NCI-H748 treated with DMSO at 0.1 percent for 48 hours (cell line): ENCODE data around the gene BOLA2B.
"Not testable (repeated sequence)": the region's sequence is repeated elsewhere in the genome, so short reads cannot be mapped to it uniquely, and the experiment has no call there.

ENCODE experiments used
- DNase-seq: peaks from one replicate; lab custom pipeline; 2025; lab: John Stamatoyannopoulos, UW

BOLA2B gene

DNA sequence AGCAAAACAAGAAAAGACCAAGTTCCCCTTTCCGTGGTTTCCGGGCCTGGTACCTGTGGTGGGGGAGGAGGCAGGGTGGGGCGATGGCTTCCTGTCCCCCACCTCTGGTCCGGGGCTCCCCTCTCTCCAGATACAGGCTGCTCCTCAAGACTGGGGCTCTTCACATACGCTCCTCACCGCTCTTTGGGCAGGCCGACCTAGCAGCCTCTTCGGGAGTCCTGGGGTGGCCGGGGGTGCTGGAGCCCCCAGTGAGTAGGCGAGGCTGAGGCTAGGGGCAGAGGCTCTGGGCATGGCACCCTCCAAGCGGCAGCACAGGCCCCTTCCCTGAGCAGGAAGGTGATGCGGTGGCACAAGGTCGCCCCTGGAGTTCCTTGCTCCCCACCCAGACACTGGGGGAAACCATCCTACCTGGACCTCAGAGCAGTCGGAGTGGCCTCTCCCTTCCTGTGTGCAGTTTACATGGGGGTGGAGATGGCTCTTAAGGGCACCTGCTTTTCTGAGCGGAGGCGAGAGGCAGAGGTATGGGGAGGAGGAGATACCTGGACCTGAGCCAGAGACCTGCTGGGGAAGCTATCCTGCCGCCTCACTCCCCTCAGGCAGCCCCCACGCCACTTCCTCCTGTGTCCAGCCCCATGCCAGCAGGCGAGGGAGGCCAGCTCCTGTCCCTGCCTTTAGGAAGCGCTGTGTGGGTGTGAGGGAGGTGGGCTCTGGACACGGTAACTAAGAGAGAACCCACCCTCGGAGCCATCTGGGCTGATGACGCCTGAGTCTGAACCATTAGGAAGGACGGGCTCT, 9.2 kb downstream of the BOLA2B start:
- DNase-seq: peak; percentile 41

DNA sequence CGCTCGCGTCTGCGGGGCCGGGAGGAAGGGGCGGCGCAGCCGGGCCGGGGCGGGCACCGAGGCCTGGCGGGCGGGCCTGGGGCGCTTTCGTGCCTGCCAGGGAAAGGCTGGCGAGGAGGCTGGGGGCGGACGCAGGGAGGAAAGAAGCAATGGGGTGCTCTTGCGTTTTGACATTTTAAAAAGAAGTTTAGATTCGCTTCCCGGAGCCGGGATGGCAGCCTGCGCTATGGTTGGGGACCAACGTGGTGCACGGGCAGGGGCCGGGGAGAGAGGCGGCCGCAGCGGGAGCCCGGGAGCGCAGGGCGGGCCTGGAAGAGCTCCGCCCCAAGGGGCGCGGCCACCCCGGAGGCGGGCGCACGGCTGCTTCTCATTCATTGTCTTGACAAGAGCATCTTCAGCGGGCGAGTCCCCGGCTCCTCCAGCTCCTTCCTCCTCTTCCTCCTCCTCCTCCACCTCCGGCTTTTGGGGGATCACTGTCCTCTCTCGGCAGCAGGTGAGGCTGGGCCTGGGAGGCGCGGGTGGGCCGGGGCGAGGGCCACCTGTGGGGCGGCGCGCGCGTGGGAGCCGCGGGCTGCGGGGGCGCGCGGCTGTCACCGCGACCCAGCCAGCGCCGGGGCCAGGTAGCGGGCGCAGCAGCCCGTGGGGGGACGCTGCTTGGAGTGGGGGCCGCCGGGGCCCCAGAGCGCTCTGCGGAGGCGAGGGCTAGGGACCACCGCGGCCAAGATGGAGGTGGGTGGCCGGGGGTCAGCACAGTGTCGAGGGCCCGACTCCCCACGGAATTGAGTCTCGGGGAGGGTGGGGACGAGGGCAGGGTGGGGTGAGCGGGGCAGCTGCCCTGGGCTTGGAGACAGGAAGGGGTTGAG, 10.0 kb downstream of the BOLA2B start, which contains the start of gene CORO1A:
Gene CORO1A (plus strand): TSS at position 370 of the 863 bp plus-strand sequence. CDS start 1,608 bp downstream, outside the sequence.
- DNase-seq: peak; percentile 6

DNA sequence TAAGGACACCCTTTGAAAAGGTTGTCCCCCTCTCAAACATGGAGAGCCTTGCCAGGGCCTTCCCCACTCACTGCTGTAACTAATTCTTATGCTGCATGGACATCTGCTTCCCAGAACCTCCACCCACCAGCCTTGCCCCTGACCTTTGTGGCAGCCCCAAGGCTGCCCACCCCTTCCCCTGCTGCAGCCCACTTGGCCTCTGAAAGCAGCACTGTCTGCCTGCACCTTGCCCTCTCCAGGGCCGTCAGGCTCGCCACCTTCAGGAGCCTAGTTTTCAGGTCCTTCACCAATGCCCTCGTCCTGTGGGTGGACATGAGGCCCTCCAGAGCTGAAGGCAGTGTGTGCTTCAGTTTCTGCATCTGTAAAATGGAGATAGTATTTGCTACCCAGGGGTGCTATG, 12.7 kb downstream of the BOLA2B start:
- DNase-seq: no peak

DNA sequence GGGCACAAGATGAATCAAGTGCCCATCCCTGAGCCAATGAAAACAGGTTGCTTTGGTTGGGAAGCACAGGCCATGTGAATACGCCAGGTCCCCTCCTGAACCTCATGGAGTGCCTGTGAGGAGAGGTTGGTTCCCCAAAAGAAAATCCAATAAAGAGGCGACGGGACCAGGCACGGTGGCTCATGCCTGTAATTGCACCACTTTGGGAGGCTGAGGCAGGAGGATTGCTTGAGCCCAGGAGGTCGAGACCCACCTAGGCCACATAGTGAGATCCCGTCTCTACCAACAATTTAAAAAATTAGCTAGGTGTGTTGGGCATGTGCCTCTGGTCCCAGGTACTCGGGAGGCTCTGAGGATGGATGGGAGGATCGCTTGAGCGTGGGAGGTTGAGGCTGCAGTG, 13.5 kb downstream of the BOLA2B start:
- DNase-seq: no peak

GRCh38 chr16:30179195-30179594, 14.3 kb downstream of the BOLA2B start:
- DNase-seq: no peak

DNA sequence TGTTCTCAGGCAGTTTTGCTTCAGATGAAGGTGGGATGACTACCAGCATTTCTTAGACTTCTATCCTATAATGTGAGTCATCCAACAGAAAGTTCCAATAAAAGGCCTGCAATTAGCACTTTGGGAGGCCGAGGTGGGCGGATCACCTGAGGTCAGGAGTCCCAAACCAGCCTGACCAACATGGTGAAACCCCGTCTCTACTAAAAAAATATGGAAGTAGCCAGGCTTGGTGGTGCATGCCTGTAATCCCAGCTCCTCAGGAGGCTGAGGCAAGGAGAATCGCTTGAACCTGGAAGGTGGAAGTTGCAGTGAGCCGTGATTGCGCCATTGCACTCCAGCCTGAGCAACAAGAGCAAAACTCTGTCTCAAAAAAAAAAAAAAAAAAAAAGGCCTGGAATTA, 16.6 kb downstream of the BOLA2B start:
- not testable (repeated sequence) for DNase-seq

GRCh38 chr16:30173054-30173453, 20.4 kb downstream of the BOLA2B start:
- no peak for DNase-seq

- not testable (repeated sequence) for DNase-seq
Measured at GRCh38 chr16:30170145-30170544, 23.3 kb downstream of the BOLA2B start.

GRCh38 chr16:30169416-30169815, 24.1 kb downstream of the BOLA2B start:
- DNase-seq: not testable (repeated sequence)

GRCh38 chr16:30168746-30169145, 24.7 kb downstream of the BOLA2B start:
- not testable (repeated sequence) for DNase-seq

GRCh38 chr16:30166202-30166902, 27.1 kb downstream of the BOLA2B start:
- no peak for DNase-seq

DNA sequence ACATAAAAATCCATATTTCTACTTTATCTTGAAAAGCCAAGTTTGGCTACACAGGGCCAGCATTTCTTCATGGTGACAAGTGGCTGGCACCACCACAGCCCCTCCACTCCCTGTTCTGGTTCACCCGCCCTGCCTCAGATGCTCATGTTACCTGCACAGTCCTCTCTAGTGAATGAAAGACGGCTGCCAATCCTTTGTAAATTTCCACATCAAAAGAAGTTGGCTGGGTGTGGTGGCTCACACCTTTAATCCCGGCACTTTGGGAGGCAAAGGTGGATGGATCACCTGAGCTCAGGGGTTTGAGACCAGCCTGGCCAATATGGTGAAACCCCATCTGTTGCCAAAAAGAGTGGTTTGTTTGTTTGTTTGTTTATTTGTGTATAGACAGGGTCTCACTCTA, 29.9 kb downstream of the BOLA2B start:
- DNase-seq: no peak

DNA sequence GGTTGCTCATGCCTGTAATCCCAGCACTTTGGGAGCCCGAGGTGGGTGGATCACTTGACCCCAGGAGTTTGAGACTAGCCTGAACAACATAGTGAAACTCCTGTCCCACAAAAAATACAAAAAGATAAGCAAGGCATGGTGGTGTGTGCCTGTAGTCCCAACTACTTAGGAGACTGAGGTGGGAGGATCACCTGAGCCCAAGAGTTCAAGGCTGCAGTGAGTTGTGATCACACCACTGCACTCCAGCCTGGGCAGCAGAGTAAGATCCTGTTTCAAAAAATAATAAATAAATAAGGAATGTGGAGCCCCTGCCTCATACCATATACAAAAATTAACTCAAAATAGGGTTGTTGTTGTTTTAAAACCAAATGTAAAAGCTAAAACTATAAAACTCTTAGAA, 36.3 kb downstream of the BOLA2B start:
- DNase-seq: no peak

GRCh38 chr16:30155188-30155587, 38.3 kb downstream of the BOLA2B start:
- no peak for DNase-seq

DNA sequence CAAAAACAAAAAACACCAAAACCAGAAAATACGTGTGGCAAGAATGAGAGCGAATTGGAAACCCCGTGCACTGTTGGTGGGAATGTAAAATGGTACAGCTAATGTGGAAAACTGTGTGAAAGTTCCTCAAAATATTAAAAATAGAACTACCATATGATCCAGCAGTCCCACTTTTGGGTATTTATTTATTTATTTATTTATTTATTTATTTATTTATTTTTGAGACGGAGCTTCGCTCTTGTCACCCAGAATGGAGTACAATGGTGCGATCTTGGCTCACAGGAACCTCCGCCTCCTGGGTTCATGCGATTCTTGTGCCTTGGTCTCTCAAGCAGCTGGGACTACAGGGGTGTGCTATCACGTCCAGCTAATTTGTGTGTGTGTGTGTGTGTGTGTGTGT, 40.9 kb downstream of the BOLA2B start:
- DNase-seq: no peak

- DNase-seq: no peak
Measured at GRCh38 chr16:30151091-30151490, 42.4 kb downstream of the BOLA2B start.

DNA sequence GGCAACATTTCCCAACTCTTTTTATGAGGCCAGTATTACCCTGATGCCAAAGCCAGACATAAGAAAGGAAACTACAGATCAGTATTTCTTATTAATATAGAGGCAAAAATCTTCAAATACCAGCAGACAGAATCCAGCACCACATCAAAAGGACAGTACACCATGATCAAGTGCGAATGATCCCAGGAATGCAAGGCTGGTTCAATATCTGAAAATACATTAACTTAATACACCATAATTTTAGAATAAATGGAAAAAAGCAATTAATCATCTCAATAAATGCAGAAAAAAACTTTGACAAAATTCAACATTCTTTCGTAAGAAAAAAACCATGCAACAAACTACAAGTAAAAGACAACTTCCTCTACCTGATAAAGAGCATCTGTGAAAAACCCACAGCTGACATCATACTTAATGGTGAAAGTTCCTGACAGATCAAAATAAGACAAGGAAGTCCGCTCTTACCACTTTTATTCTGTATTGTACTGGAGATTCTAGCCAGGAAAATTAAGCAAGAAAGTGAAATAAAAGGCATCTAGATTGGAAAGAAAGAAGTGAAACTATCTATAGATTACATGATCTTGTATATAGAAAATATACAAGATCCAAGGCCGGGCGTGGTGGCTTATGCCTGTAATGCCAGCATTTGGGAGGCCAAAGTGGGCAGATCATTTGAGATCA, 44.1 kb downstream of the BOLA2B start:
- no peak for DNase-seq

- DNase-seq: no peak
Measured at GRCh38 chr16:30147843-30148510, 45.5 kb downstream of the BOLA2B start.

- DNase-seq: no peak
Measured at GRCh38 chr16:30145657-30146056, 47.8 kb downstream of the BOLA2B start.

GRCh38 chr16:30144917-30145316, 48.5 kb downstream of the BOLA2B start:
- DNase-seq: no peak

DNA sequence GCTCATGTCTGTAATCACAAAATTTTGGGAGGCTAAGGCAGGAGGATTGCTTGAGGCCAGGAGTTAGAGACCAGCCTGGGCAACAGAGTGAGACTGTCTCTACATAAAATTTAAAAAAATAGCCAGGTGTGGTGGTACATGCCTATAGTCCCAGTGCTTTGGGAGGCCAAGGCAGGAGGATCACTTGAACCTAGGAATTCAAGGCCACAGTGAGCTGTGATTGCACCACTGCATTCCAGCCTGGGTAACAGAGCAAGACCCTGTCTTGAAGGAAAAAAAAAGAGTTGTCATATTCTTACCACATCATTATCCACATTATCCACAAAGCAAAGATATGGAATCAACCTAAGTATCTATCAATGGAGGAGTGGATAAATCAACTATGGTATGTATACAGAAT, 49.4 kb downstream of the BOLA2B start:
- DNase-seq: no peak
